Measurements from ENCODE around the gene CEP112. TPM values are rescaled to one million over a fixed set of nuclear protein-coding genes. Genes with fewer than 3 reads are reported as not detected.

CEP112 gene
- total and polyA plus RNA-seq, 4 donors = 5.9 to 32.9 (median 18.8) TPM

- no peak overlapping the region for H3K9ac ChIP-seq (ENCODE audit: insufficient read depth in 1 of 2, low read length in 2 of 2)
- no peak for TF ChIP-seq CTCF (IDR thresholded peaks at IDR 0.05; ENCODE audit: control extremely low read depth, extremely low read depth)
- 96 to 98% methylated on average over 2 of the region's 2 CpGs for WGBS, 2 donors
- no peak overlapping the region for H3K27ac ChIP-seq (ENCODE audit: low read depth in 1 of 2, low read length in 1 of 2)
- peaks cover 0 to 1% (median 0%) of the 10 kb centered on the region in 4 donors for H3K36me3 ChIP-seq (ENCODE audit: control insufficient read depth in 4 of 4, insufficient read depth in 4 of 4, low read length in 4 of 4)
- H3K4me1 ChIP-seq (ENCODE audit: control insufficient read depth in 5 of 5, insufficient read depth in 5 of 5, low read length in 5 of 5) = no peaks in the 10 kb centered on the region
- no peak for ATAC-seq (ENCODE audit: insufficient read depth, low FRiP score)
- H3K4me3 ChIP-seq = no peak overlapping the region
- H3K27me3 ChIP-seq (ENCODE audit: control insufficient read depth in 3 of 3, insufficient read depth in 3 of 3, low read length in 2 of 3) = no peaks in the 10 kb centered on the region
- H3K9me3 ChIP-seq (ENCODE audit: control insufficient read depth in 4 of 4, insufficient read depth in 3 of 4, low read length in 3 of 4) = no peaks in the 10 kb centered on the region
- no peak for DNase-seq
Observed at GRCh38 chr17:66114609-66115008, 77.3 kb downstream of the CEP112 start.

- TF ChIP-seq CTCF (IDR thresholded peaks at IDR 0.05; ENCODE audit: control extremely low read depth, extremely low read depth) = no peak
- H3K36me3 ChIP-seq (ENCODE audit: control insufficient read depth in 4 of 4, insufficient read depth in 4 of 4, low read length in 4 of 4) = peaks cover 0 to 2% (median under 1%) of the 10 kb centered on the region in 4 donors
- no peaks in the 10 kb centered on the region for H3K27me3 ChIP-seq (ENCODE audit: control insufficient read depth in 3 of 3, insufficient read depth in 3 of 3, low read length in 2 of 3)
- H3K4me3 ChIP-seq = no peak overlapping the region
- H3K4me1 ChIP-seq (ENCODE audit: control insufficient read depth in 5 of 5, insufficient read depth in 5 of 5, low read length in 5 of 5) = no peaks in the 10 kb centered on the region
- H3K27ac ChIP-seq (ENCODE audit: low read depth in 1 of 2, low read length in 1 of 2) = no peak overlapping the region
- ATAC-seq (ENCODE audit: insufficient read depth, low FRiP score) (no peak), DNase-seq (no peak)
- H3K9ac ChIP-seq (ENCODE audit: insufficient read depth in 1 of 2, low read length in 2 of 2) = no peak overlapping the region
- H3K9me3 ChIP-seq (ENCODE audit: control insufficient read depth in 4 of 4, insufficient read depth in 3 of 4, low read length in 3 of 4) = peaks cover 0 to 5% (median 3%) of the 10 kb centered on the region in 4 donors
Observed at GRCh38 chr17:66107731-66108130, 84.2 kb downstream of the CEP112 start.

GRCh38 chr17:66098040-66098439 is 93.9 kb downstream of the CEP112 start:
- Histone ChIP-seq H3K9me3 (ENCODE audit: control insufficient read depth in 4 of 4, insufficient read depth in 3 of 4, low read length in 3 of 4) (no peaks in the 10 kb centered on the region), H3K4me3 (no peak overlapping the region), H3K36me3 (ENCODE audit: control insufficient read depth in 4 of 4, insufficient read depth in 4 of 4, low read length in 4 of 4) (peaks cover 0 to 9% (median 4%) of the 10 kb centered on the region in 4 donors), H3K27ac (ENCODE audit: low read depth in 1 of 2, low read length in 1 of 2) (no peak overlapping the region), H3K4me1 (ENCODE audit: control insufficient read depth in 5 of 5, insufficient read depth in 5 of 5, low read length in 5 of 5) (no peaks in the 10 kb centered on the region), H3K27me3 (ENCODE audit: control insufficient read depth in 3 of 3, insufficient read depth in 3 of 3, low read length in 2 of 3) (no peaks in the 10 kb centered on the region), H3K9ac (ENCODE audit: insufficient read depth in 1 of 2, low read length in 2 of 2) (no peak overlapping the region)
- WGBS, 2 donors = 87 to 92% methylated on average over 3 of the region's 3 CpGs
- no peak for TF ChIP-seq CTCF (IDR thresholded peaks at IDR 0.05; ENCODE audit: control extremely low read depth, extremely low read depth)
- ATAC-seq (ENCODE audit: insufficient read depth, low FRiP score) (no peak), DNase-seq (no peak)

GRCh38 chr17:66094727-66095126 is 97.2 kb downstream of the CEP112 start:
- ATAC-seq (ENCODE audit: insufficient read depth, low FRiP score) (no peak), DNase-seq (no peak)
- no peak for TF ChIP-seq CTCF (IDR thresholded peaks at IDR 0.05; ENCODE audit: control extremely low read depth, extremely low read depth)
- Histone ChIP-seq H3K4me3 (no peak overlapping the region), H3K9me3 (ENCODE audit: control insufficient read depth in 4 of 4, insufficient read depth in 3 of 4, low read length in 3 of 4) (no peaks in the 10 kb centered on the region), H3K27me3 (ENCODE audit: control insufficient read depth in 3 of 3, insufficient read depth in 3 of 3, low read length in 2 of 3) (no peaks in the 10 kb centered on the region), H3K9ac (ENCODE audit: insufficient read depth in 1 of 2, low read length in 2 of 2) (no peak overlapping the region), H3K27ac (ENCODE audit: low read depth in 1 of 2, low read length in 1 of 2) (no peak overlapping the region), H3K4me1 (ENCODE audit: control insufficient read depth in 5 of 5, insufficient read depth in 5 of 5, low read length in 5 of 5) (no peaks in the 10 kb centered on the region), H3K36me3 (ENCODE audit: control insufficient read depth in 4 of 4, insufficient read depth in 4 of 4, low read length in 4 of 4) (peaks cover 0 to 9% (median 5%) of the 10 kb centered on the region in 4 donors)
- 97% methylated on average over 4 of the region's 4 CpGs for WGBS, 2 donors

Data from lung (tissue), 12 donors.